ENCODE measurements around the gene ZNF808.
"Not testable (repeated sequence)": the region's sequence is repeated elsewhere in the genome, so short reads cannot be mapped to it uniquely, and the experiment has no call there.

ZNF808 gene

DNA sequence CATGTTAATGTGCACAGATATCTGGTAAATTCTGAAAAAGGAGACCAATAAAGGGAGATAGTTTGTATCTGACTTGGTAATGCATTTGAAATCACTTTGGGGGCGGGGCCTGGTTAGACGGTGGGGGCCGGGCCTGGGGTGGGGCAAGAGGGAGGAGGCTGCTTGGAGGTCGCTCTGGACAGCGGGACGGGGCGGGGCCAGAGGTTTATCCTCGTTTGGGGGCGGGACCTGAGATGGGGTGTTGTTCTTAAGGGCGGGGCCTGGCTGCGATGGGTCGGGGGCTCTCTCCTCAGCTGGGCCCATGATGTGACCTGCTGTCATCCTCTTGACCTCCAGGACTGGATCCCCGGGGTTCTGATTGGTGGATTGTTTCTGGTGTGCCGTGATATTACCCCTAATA, 4.9 kb upstream of the ZNF808 start:
- CTCF ChIA-PET: no interaction called here
- POLR2A ChIA-PET: interaction anchor here (0.6 kb wide), 1 partner anchor 484 kb away, joined by 3 read pairs; no protein-coding TSS in a partner anchor
- H3K4me3 ChIP-seq (ENCODE audit: low read depth, low read length): no peak overlapping the region
- no peak for DNase-seq (ENCODE audit: low read depth, low spot score)
- TF ChIP-seq, protein P1, sequence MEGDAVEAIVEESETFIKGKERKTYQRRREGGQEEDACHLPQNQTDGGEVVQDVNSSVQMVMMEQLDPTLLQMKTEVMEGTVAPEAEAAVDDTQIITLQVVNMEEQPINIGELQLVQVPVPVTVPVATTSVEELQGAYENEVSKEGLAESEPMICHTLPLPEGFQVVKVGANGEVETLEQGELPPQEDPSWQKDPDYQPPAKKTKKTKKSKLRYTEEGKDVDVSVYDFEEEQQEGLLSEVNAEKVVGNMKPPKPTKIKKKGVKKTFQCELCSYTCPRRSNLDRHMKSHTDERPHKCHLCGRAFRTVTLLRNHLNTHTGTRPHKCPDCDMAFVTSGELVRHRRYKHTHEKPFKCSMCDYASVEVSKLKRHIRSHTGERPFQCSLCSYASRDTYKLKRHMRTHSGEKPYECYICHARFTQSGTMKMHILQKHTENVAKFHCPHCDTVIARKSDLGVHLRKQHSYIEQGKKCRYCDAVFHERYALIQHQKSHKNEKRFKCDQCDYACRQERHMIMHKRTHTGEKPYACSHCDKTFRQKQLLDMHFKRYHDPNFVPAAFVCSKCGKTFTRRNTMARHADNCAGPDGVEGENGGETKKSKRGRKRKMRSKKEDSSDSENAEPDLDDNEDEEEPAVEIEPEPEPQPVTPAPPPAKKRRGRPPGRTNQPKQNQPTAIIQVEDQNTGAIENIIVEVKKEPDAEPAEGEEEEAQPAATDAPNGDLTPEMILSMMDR (IDR thresholded peaks at IDR 0.05; ENCODE audit: insufficient read depth, low read length, missing control alignments): no peak

DNA sequence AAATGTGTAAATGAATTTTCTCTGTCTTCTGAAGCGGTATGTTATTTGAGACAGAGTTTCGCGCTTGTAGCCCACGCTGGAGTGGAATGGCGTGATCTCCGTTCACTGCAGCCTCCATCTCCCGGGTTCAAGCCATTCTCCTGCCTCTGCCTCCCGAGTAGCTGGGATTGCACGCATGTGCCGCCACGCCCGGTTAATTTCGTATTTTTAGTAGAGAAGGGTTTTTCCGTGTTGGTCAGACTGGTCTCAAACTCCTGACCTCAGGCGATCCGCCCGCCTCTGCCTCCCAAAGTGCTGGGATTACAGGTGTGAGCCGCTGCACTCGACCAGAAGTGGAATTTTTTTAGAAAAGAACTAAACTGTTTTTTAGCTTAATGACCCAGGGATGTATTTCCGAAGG, 3.4 kb upstream of the ZNF808 start:
- TF ChIP-seq, protein P1 (IDR thresholded peaks at IDR 0.05; ENCODE audit: insufficient read depth, low read length, missing control alignments): no peak
- H3K4me3 ChIP-seq (ENCODE audit: low read depth, low read length): no peak overlapping the region
- ChIA-PET CTCF (no interaction called here), POLR2A (no interaction called here)
- no peak for DNase-seq (ENCODE audit: low read depth, low spot score)

DNA sequence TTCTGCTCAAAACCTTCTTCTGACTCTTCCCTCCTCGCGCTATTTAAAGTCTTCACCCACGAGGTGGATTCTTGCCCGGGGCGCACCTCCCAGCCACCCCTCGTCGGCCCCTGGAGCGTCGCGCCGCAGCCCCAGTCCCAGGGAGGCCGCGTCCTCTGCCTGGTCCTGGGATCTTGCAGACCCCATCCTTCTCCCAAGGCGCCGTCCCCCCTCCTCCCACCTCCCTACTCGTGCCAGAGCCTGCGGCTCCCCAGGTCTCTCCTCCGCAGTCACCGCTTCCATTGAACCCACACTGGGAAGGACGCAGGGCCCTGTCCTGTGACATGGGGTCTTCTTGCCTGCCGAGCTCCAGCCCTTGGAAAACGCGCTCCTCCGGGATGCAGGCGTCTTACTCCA, 486 bp downstream of the ZNF808 start:
- DNase-seq (ENCODE audit: low read depth, low spot score): no peak
- CTCF ChIA-PET: no interaction called here
- TF ChIP-seq, protein P1 (IDR thresholded peaks at IDR 0.05; ENCODE audit: insufficient read depth, low read length, missing control alignments): no peak
- POLR2A ChIA-PET: no interaction called here
- H3K4me3 ChIP-seq (ENCODE audit: low read depth, low read length): peak overlapping the region; percentile 71

DNA sequence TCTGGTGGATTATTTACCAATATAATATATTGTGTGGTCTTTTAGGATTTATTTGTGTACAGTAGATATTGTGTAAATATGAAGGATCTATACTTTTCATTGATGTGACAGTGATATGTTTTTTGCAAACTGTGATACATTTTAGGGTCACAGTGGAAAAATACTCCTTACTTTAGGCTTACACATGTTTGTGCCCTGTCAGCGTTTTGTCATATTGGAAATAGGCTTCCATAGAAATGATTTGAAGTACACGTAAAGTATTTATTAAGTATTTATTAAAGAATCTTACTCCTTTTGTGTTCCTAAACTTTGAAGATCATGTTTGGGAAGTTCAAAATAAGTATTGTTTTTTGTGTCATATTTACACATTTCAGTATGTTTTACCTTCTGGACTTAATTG, 5.0 kb downstream of the ZNF808 start:
- no peak overlapping the region for H3K4me3 ChIP-seq (ENCODE audit: low read depth, low read length)
- TF ChIP-seq, protein P1 (IDR thresholded peaks at IDR 0.05; ENCODE audit: insufficient read depth, low read length, missing control alignments): no peak
- CTCF ChIA-PET: no interaction called here
- DNase-seq (ENCODE audit: low read depth, low spot score): no peak
- POLR2A ChIA-PET: no interaction called here

DNA sequence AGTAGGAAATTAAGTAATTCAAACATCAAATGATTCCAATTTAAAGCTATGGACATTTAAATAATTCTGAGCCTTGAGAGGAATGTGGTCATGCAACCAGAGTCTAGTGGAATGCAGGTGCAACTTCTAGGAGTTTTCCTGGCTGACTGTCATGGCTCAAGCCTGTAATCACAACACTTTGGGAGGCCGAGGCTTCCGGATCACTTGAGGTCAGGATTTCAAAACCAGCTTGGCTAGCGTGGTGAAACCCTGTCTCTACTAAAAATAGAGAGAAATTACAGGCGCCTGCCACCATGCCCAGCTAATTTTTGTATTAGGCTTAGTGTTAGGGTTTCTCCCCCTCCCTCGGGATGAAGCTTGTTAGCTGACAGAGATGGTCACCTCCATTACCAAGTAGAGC, 6.4 kb downstream of the ZNF808 start:
- POLR2A ChIA-PET: no interaction called here
- CTCF ChIA-PET: no interaction called here
- TF ChIP-seq, protein P1 (IDR thresholded peaks at IDR 0.05; ENCODE audit: insufficient read depth, low read length, missing control alignments): no peak
- no peak for DNase-seq (ENCODE audit: low read depth, low spot score)
- H3K4me3 ChIP-seq (ENCODE audit: low read depth, low read length): no peak overlapping the region

DNA sequence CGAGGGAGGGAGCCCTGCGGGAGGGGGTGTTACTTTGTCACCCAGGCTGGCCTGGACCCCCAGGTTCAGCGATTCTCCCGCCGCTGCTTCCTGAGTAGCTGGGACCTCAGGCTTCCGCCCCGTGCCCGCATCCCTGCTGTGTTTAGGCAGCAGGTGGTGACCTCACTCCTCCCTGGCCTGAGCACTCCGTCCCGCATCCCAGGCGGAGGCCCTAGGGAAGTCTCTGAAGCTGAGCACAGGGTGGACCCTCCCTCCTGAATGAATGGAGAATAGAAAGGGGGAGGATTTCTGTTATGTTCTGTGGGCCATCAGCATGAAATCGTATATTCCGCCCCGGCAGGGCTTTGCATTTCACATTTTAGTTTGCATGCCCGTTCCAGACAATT, 7.9 kb downstream of the ZNF808 start:
- H3K4me3 ChIP-seq (ENCODE audit: low read depth, low read length): peak overlapping the region; percentile 66
- DNase-seq (ENCODE audit: low read depth, low spot score); CTCF ChIA-PET; POLR2A ChIA-PET: not testable (repeated sequence)

DNA sequence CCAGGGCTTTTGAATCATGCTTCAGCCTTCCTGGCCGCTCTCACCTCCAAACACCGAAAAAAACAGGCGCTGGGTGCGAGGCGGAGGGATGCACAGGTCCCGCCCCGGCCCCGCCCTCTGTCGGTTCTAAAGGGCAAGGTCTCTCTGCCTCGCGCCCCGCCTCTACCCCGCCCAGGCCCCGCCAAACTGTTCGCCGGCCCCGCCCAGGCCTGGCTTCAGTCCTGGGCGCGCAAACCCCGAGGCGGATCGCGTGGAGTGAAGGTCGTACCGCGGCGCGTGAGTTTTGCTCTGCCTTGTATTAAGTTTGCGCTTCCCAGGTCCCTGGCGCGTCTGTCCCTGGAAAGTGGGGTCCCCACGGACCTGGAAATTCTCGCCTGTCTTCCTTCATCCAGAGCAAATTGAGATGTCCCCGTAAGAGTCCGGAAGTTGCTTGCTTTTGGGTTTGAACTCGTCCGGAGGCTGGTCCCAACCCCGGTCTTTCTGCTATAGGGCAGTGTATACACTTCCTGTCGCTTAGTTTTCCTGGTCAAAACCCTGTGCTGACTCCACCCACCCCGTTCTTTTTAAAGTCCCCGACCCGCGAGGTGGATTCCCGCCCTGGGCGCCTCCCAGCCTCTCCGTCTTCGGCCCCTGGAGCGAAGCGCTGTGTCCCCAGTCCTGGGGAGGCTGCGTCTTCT, 8.4 kb downstream of the ZNF808 start:
- ChIA-PET CTCF (no interaction called here), POLR2A (no interaction called here)
- peak overlapping the region; percentile 66 for H3K4me3 ChIP-seq (ENCODE audit: low read depth, low read length)
- DNase-seq (ENCODE audit: low read depth, low spot score): no peak
- TF ChIP-seq, protein P1 (IDR thresholded peaks at IDR 0.05; ENCODE audit: insufficient read depth, low read length, missing control alignments): peak; percentile 6

All from AG04449 (cell line).